PC-3 (cell line): ENCODE results near the gene RASL11B. TPM values are rescaled to one million over a fixed set of nuclear protein-coding genes. Genes with fewer than 3 reads are reported as not detected.

ENCODE experiments used
- ATAC-seq: fragments of 200-7000 bp; cut with Tn5 transposase; 2 replicates; pipeline ENCODE4 v1.9.1; 2020; ENCODE audit warnings: mild to moderate bottlenecking, moderate library complexity
- BruUV-seq: library from RNA; stranded (reverse); fragments of 400-500 nt; replicated peaks from 2 replicates; lab custom pipeline; 2021; lab: Mats Ljungman, UMichigan
- CTCF ChIA-PET: fragments of 300-600 bp; sonication (Branson Sonifier 250); formaldehyde crosslinking; loops from one replicate; lab custom pipeline; 2022; ENCODE audit warnings: antibody characterized with exemption; lab: Charles Lee
- POLR2A ChIA-PET: fragments of 300-600 bp; sonication (Branson Sonifier 250); formaldehyde crosslinking; loops from one replicate; lab custom pipeline; 2022; ENCODE audit warnings: antibody characterized with exemption; ENCODE audit not compliant: unreplicated experiment; lab: Charles Lee
- DNase-seq: peaks from one replicate; pipeline ENCODE4 v3.0.0-alpha.2; 2015
- H2AFZ ChIP-seq: fragments of 300-600 bp; sonication (generic); 2 replicates; pipeline ENCODE4 v1.6.0; 2016; ENCODE audit warnings: antibody characterized with exemption, low read length
- H3F3A ChIP-seq: fragments of 300-600 bp; sonication (generic); one replicate; pipeline ENCODE4 v1.6.0; 2017; ENCODE audit warnings: antibody characterized with exemption, low read length, control low read depth, mild to moderate bottlenecking; ENCODE audit not compliant: unreplicated experiment
- H3K27ac ChIP-seq: fragments of 300-600 bp; sonication (generic); 2 replicates; pipeline ENCODE4 v1.5.1; 2016; ENCODE audit warnings: mild to moderate bottlenecking, low read length
- H3K27me3 ChIP-seq: fragments of 300-600 bp; sonication (generic); 2 replicates; pipeline ENCODE4 v1.6.1; 2016; ENCODE audit warnings: low read length, mixed read lengths
- H3K36me3 ChIP-seq: fragments of 300-600 bp; sonication (generic); 2 replicates; pipeline ENCODE4 v1.6.1; 2016; ENCODE audit warnings: low read depth, mixed run types, low read length, mixed read lengths
- H3K4me1 ChIP-seq: fragments of 300-600 bp; sonication (generic); 2 replicates; pipeline ENCODE4 v1.5.1; 2016; ENCODE audit warnings: low read length; ENCODE audit not compliant: insufficient read depth
- H3K4me2 ChIP-seq: fragments of 300-600 bp; sonication (generic); 2 replicates; pipeline ENCODE4 v1.6.0; 2016; ENCODE audit warnings: low read length
- H3K4me3 ChIP-seq: fragments of 300-600 bp; sonication (generic); 2 replicates; pipeline ENCODE4 v1.5.1; 2016; ENCODE audit warnings: mild to moderate bottlenecking, low read length, mixed read lengths
- H3K79me2 ChIP-seq: fragments of 300-600 bp; sonication (generic); 2 replicates; pipeline ENCODE4 v1.6.1; 2017; ENCODE audit warnings: low read length, mixed read lengths
- H3K9ac ChIP-seq: fragments of 300-600 bp; sonication (generic); 2 replicates; pipeline ENCODE4 v1.6.0; 2016; ENCODE audit warnings: mild to moderate bottlenecking, low read length
- H3K9me2 ChIP-seq: fragments of 300-600 bp; sonication (generic); replicated peaks from 2 replicates; pipeline ENCODE4 v1.6.1; 2016; ENCODE audit warnings: mixed run types, low read length, mixed read lengths
- H3K9me3 ChIP-seq: fragments of 300-600 bp; sonication (generic); 2 replicates; pipeline ENCODE4 v1.6.1; 2016; ENCODE audit warnings: low read length, mixed read lengths
- H4K20me1 ChIP-seq: fragments of 300-600 bp; sonication (generic); 2 replicates; pipeline ENCODE4 v1.6.1; 2016; ENCODE audit warnings: low read length, mixed read lengths
- CTCF ChIP-seq: fragments of 300-600 bp; sonication (generic); conservative IDR thresholded peaks from 2 replicates; pipeline ENCODE4 v1.5.1; 2017; ENCODE audit warnings: antibody characterized with exemption, low read depth, mild to moderate bottlenecking, low read length
- EZH2 ChIP-seq: fragments of 300-600 bp; sonication (generic); IDR thresholded peaks from one replicate; pipeline ENCODE4 v1.6.1; 2017; ENCODE audit warnings: antibody characterized with exemption, mild to moderate bottlenecking, low read length; ENCODE audit not compliant: unreplicated experiment
- EZH2phosphoT487 ChIP-seq: fragments of 300-600 bp; sonication (generic); IDR thresholded peaks from 2 replicates; pipeline ENCODE4 v1.6.1; 2018; ENCODE audit warnings: mild to moderate bottlenecking, antibody characterized with exemption, low read length, borderline replicate concordance
- intact Hi-C: fragments of 100-400 bp; cut with micrococcal nuclease; formaldehyde crosslinking; loops from 2 replicates; pipeline ENCODE4 v1.9.0; 2023
- total RNA-seq: library from RNA; depleted of rRNA; stranded (reverse); fragments of >200 nt; gene quantifications from 2 replicates; pipeline ENCODE4 v1.2.3, GENCODE V29; 2014

Gene RASL11B
- total RNA-seq, 1 experiment from 2014 or later: 0.07 TPM

GRCh38 chr4:52911684-52912294, 49.7 kb downstream of the RASL11B start:
- CTCF ChIA-PET: interaction anchor here (0.5 kb wide), 2 partner anchors 284 to 607 kb away, joined by 3 to 4 read pairs; no protein-coding TSS in a partner anchor
- peaks cover 6% of the 10 kb centered on the region; the same call in 1 of the 2 replicates for H3K4me1 ChIP-seq
- H3K9me3 ChIP-seq: no peaks in the 10 kb centered on the region

GRCh38 chr4:52912608-52913007, 50.5 kb downstream of the RASL11B start:
- Histone ChIP-seq H3K4me1 (peaks cover 6% of the 10 kb centered on the region; the same call in 1 of the 2 replicates), H3K27ac (no peak overlapping the region), H3K9me3 (no peaks in the 10 kb centered on the region), H4K20me1 (no peaks in the 10 kb centered on the region), H3K27me3 (no peaks in the 10 kb centered on the region), H2AFZ (no peak overlapping the region), H3K4me3 (no peak overlapping the region), H3K4me2 (no peak overlapping the region), H3K36me3 (no peaks in the 10 kb centered on the region), H3K9ac (no peak overlapping the region), H3F3A (no peaks in the 10 kb centered on the region), H3K9me2 (no peaks in the 10 kb centered on the region), H3K79me2 (no peaks in the 10 kb centered on the region)
- ATAC-seq (no peak), DNase-seq (no peak)
- TF ChIP-seq CTCF: no peak
- no peak for TF ChIP-seq EZH2phosphoT487
- TF ChIP-seq EZH2: no peak
- intact Hi-C loops: no loop called here
- ChIA-PET POLR2A (no interaction called here), CTCF (no interaction called here)
- no TSS peak for BruUV-seq

More at GRCh38 chr4:52911684-52912294, 49.7 kb downstream of the RASL11B start:
- peak; percentile 89 for DNase-seq
- POLR2A ChIA-PET: interaction anchor here (0.6 kb wide), 1 partner anchor 127 kb away, joined by 3 read pairs; no protein-coding TSS in a partner anchor
- no peak overlapping the region for H3K4me2 ChIP-seq
- TF ChIP-seq EZH2 (no peak), EZH2phosphoT487 (no peak), CTCF (peak; percentile 98)
- H3K4me3 ChIP-seq: no peak overlapping the region
- BruUV-seq: no TSS peak
- peak; percentile 74 for ATAC-seq
- no peaks in the 10 kb centered on the region for H3K27me3 ChIP-seq
- intact Hi-C loops: loop anchor here (1.0 kb wide), 1 partner anchor 71 kb away; no protein-coding TSS in a partner anchor
- H3F3A ChIP-seq: no peaks in the 10 kb centered on the region
- no peak overlapping the region for H3K9ac ChIP-seq
- H3K27ac ChIP-seq: no peak overlapping the region
- H3K36me3 ChIP-seq: no peaks in the 10 kb centered on the region
- no peak overlapping the region for H2AFZ ChIP-seq
- no peaks in the 10 kb centered on the region for H3K79me2 ChIP-seq
- H3K9me2 ChIP-seq: no peaks in the 10 kb centered on the region
- no peaks in the 10 kb centered on the region for H4K20me1 ChIP-seq

DNA sequence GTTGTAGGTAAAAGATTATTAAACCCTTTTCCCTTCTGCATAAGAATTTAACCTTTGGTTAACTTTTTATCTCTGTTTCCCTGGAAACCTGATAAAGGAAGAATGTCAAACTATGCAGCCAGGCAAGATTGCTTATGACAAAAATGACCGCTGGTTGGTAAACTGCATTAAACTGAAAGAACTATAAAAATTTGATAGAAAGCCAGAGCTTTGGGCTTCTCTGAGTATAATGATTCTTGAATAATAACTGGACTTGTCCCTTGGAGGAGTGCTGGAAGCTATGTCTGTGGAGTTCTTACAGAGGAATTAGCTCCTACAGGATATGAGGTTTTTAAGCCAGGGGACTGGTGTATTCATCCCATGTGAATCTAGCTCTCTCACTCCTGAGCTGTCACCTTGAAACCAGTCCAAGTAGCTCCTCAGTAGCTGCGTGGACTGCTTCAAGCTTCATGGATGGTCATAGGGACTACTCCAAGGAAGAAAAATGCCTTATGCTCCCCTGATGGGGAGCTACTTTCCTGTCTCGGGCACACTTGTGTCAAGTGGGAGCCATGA, 52.0 kb downstream of the RASL11B start:
- DNase-seq (peak; percentile 53), ATAC-seq (peak; percentile 62)
- H3K4me2 ChIP-seq: no peak overlapping the region
- H3K27me3 ChIP-seq: no peaks in the 10 kb centered on the region
- no TSS peak for BruUV-seq
- peaks cover 6% of the 10 kb centered on the region; the same call in 1 of the 2 replicates for H3K4me1 ChIP-seq
- H3K9ac ChIP-seq: no peak overlapping the region
- ChIA-PET POLR2A (no interaction called here), CTCF (interaction anchor here (1.1 kb wide), 1 partner anchor 68 kb away, joined by 3 read pairs; no protein-coding TSS in a partner anchor)
- H3K9me2 ChIP-seq: no peaks in the 10 kb centered on the region
- H2AFZ ChIP-seq: no peak overlapping the region
- H3K27ac ChIP-seq: no peak overlapping the region
- H3K9me3 ChIP-seq: no peaks in the 10 kb centered on the region
- H3K4me3 ChIP-seq: no peak overlapping the region
- H3K36me3 ChIP-seq: no peaks in the 10 kb centered on the region
- H3K79me2 ChIP-seq: no peaks in the 10 kb centered on the region
- H4K20me1 ChIP-seq: no peaks in the 10 kb centered on the region
- no peak for TF ChIP-seq EZH2phosphoT487
- TF ChIP-seq CTCF: no peak
- no peak for TF ChIP-seq EZH2
- intact Hi-C loops: no loop called here
- H3F3A ChIP-seq: no peaks in the 10 kb centered on the region
